Osteocyte (in vitro differentiated cells): ENCODE results near the gene CYP27B1. TPM values are rescaled to one million over a fixed set of nuclear protein-coding genes. Genes with fewer than 3 reads are reported as not detected.
A peak's percentile ranks its signal among the peaks of the same experiment; 100 is the strongest.

ENCODE experiments used
- DNase-seq: peaks from one replicate; pipeline ENCODE4 v3.0.0; 2021; ENCODE audit warnings: mixed read lengths; ENCODE audit not compliant: unreplicated experiment; ENCODE audit errors: extremely low spot score
- H3K27ac Mint-ChIP-seq: one replicate; pipeline ENCODE4 v1.8.0; 2021; ENCODE audit warnings: mild to moderate bottlenecking, mixed read lengths; ENCODE audit not compliant: unreplicated experiment
- H3K27me3 Mint-ChIP-seq: one replicate; pipeline ENCODE4 v1.8.0; 2021; ENCODE audit warnings: mixed read lengths; ENCODE audit not compliant: unreplicated experiment
- H3K36me3 Mint-ChIP-seq: one replicate; pipeline ENCODE4 v1.8.0; 2021; ENCODE audit warnings: mixed read lengths; ENCODE audit not compliant: unreplicated experiment
- H3K4me1 Mint-ChIP-seq: one replicate; pipeline ENCODE4 v1.8.0; 2021; ENCODE audit warnings: mixed read lengths; ENCODE audit not compliant: unreplicated experiment
- H3K4me3 Mint-ChIP-seq: one replicate; pipeline ENCODE4 v1.8.0; 2021; ENCODE audit warnings: mild to moderate bottlenecking, moderate library complexity, mixed read lengths; ENCODE audit not compliant: unreplicated experiment
- H3K9me3 Mint-ChIP-seq: one replicate; pipeline ENCODE4 v1.8.0; 2021; ENCODE audit warnings: mixed read lengths; ENCODE audit not compliant: unreplicated experiment
- CTCF ChIP-seq: fragments of 200-600 bp; sonication (generic); IDR thresholded peaks from 2 replicates; pipeline ENCODE4 v1.5.0; 2021; ENCODE audit warnings: antibody characterized with exemption, mild to moderate bottlenecking, moderate library complexity
- total RNA-seq: library from RNA; stranded (reverse); gene quantifications from 2 replicates; pipeline ENCODE4 v1.2.1, GENCODE V29; 2021

The CYP27B1 gene
- total RNA-seq, 1 donor from 2014 or later, result 1.7 TPM

- Mint-ChIP-seq H3K4me1 (peaks cover 21% of the 10 kb centered on the region), H3K27ac (no peak overlapping the region), H3K36me3 (peaks cover 6% of the 10 kb centered on the region), H3K9me3 (no peaks in the 10 kb centered on the region), H3K4me3 (peak overlapping the region; percentile 67), H3K27me3 (peaks cover 33% of the 10 kb centered on the region)
- no peak for TF ChIP-seq CTCF
- DNase-seq, result no peak
These were observed 997 bp downstream of the CYP27B1 start for GRCh38 chr12:57765698-57766463.

- H3K36me3 Mint-ChIP-seq, result peaks cover 6% of the 10 kb centered on the region
- peak overlapping the region; percentile 67 for H3K4me3 Mint-ChIP-seq
- peaks cover 21% of the 10 kb centered on the region for H3K4me1 Mint-ChIP-seq
- H3K9me3 Mint-ChIP-seq, result no peaks in the 10 kb centered on the region
- no peak overlapping the region for H3K27ac Mint-ChIP-seq
- TF ChIP-seq CTCF, result peak; percentile 50
- H3K27me3 Mint-ChIP-seq, result peaks cover 33% of the 10 kb centered on the region
- no peak for DNase-seq
These were observed 1.7 kb downstream of the CYP27B1 start for GRCh38 chr12:57765003-57765697.

GRCh38 chr12:57764662-57765002, 2.2 kb downstream of the CYP27B1 start:
- Mint-ChIP-seq H3K27me3 (peaks cover 33% of the 10 kb centered on the region), H3K27ac (no peak overlapping the region), H3K4me3 (peak overlapping the region; percentile 28), H3K9me3 (no peaks in the 10 kb centered on the region), H3K36me3 (peaks cover 6% of the 10 kb centered on the region), H3K4me1 (peaks cover 21% of the 10 kb centered on the region)
- DNase-seq, result no peak
- no peak for TF ChIP-seq CTCF

- H3K4me1 Mint-ChIP-seq, result peaks cover 21% of the 10 kb centered on the region
- H3K27ac Mint-ChIP-seq, result no peak overlapping the region
- no peak for TF ChIP-seq CTCF
- H3K9me3 Mint-ChIP-seq, result no peaks in the 10 kb centered on the region
- peaks cover 9% of the 10 kb centered on the region for H3K36me3 Mint-ChIP-seq
- H3K4me3 Mint-ChIP-seq, result peak overlapping the region; percentile 28
- peaks cover 33% of the 10 kb centered on the region for H3K27me3 Mint-ChIP-seq
- DNase-seq, result no peak
These were observed 2.8 kb downstream of the CYP27B1 start for GRCh38 chr12:57763881-57764661.

GRCh38 chr12:57762463-57762862, 4.4 kb downstream of the CYP27B1 start:
- Mint-ChIP-seq H3K36me3 (peaks cover 11% of the 10 kb centered on the region), H3K4me3 (no peak overlapping the region), H3K27ac (no peak overlapping the region), H3K9me3 (no peaks in the 10 kb centered on the region), H3K27me3 (peaks cover 33% of the 10 kb centered on the region), H3K4me1 (peaks cover 21% of the 10 kb centered on the region)
- DNase-seq, result no peak
- TF ChIP-seq CTCF, result no peak
